Stimulated activated CD4-positive, alpha-beta T cell treated with anti-CD3 and anti-CD28 coated beads, Interleukin-2, amount 100 ng/mL, for 4 hours (primary cell): ENCODE results near the gene STYK1.
"Not testable (repeated sequence)": the region's sequence is repeated elsewhere in the genome, so short reads cannot be mapped to it uniquely, and the experiment has no call there.

Experiments
- DNase-seq: peaks from one replicate; pipeline ENCODE4 v3.0.0-alpha.2; 2020; ENCODE audit warnings: low read depth

Gene STYK1

DNA sequence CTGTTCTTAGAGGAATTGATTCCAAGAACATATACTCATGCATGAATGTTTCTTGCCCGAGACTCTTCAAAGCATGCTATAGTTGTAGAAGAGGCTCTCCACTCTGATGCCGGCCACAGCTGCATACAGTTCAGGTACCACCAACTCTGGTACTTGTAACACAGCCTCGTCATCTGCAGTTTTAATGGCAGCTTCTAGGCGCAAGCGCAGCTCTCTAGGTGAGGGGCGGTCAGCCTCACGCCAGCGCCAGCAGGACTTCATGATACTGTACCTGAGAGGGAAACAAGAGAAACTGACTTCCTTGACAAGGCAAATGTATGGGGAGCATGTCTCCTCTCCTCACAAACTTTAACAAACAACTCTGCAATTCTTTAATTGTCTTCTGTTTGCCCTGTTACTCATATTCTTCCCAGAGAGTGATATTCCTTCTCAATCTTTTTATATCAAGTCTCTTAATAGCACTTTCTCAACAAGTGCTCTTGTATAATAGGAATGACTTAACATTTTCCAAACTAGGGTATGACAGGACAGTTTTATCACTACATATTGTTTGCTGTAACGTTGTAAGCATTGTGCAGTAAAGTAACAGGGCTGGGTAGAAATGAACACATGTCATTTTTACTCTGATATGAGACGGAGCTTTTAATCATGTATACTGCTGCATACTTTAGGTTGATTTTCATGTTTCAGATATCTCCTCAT lies 53.6 kb downstream of the STYK1 start:
- DNase-seq, result no peak

DNA sequence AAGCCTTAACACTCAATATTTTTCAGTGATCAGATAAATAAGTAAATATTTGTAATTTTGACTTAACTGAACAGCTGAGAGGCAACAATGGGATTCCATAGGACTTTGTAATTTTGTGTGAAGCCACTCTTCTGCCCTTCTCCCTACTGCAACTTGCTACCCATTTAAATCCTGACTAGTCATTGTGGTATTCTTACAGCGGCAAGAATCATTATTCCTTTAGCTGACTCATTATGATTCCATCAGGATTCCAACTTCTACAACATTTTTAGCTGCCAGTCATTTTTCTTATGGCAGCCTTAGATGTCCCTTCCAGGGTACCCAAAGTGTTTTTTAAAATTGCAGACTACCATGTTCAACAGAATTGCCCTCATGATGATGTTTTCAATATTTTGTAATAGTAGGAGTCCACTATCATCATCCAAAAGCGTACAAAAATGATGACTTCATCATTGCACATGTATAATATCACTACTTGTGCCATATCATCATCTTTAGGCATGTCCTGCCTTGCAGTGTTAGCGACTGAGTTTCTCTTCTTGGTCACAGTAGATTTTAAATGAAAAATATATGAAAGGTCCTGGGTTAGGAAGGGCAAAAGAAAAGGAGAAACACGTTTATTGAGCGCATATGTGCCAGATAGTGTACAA lies 55.4 kb downstream of the STYK1 start:
- no peak for DNase-seq

DNA sequence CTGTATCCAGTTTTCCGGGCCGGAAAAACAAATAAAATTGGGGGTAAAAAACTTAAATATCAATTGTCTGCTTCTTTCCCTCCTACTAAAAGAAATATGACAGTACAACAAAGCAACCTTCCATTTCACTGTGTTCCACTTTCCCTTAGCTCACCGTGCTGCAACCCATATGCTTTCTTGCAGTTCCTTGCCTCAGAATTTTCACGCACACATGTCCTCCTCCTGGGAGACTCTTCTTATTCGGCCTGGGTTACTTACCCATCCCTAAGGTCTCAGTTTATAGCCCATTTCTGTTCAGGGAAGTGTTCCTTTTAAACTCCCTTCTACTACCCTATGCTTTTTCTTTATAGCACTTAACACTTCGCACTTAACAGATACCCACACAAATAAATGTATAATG lies 56.0 kb downstream of the STYK1 start:
- no peak for DNase-seq

DNA sequence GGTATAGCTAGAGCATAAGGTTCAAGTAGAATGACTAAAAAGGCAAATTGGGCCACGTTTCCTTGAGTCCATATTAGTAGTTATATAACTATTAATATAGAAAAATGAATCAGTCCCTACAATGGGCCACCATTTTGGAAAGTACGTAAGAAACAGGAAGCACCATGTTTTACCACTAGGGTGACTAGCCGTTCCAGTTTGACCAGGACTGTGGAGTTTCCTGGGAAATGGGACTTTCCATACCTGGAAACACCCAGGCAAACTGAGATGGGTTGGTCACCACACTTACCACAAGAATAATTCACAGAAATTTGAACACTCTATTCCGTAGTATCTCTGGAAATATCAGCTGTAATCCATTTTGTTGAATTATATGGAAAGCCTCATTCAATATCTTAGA lies 58.3 kb downstream of the STYK1 start:
- no peak for DNase-seq

DNA sequence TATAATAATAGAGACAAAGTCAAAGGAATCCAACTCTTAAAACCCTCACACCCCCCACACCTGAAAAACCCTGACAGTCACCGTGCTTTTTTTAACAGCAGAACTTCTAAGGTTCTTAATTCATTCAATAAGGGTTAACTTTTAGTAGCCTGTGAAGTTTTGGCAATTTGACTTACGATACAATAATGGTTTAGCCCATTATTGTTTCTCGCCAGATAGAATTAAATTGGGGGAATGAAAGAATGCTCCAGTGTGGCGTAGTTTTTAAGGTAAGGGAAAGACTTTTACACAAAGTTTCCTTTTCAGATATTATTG lies 59.8 kb downstream of the STYK1 start:
- no peak for DNase-seq

DNA sequence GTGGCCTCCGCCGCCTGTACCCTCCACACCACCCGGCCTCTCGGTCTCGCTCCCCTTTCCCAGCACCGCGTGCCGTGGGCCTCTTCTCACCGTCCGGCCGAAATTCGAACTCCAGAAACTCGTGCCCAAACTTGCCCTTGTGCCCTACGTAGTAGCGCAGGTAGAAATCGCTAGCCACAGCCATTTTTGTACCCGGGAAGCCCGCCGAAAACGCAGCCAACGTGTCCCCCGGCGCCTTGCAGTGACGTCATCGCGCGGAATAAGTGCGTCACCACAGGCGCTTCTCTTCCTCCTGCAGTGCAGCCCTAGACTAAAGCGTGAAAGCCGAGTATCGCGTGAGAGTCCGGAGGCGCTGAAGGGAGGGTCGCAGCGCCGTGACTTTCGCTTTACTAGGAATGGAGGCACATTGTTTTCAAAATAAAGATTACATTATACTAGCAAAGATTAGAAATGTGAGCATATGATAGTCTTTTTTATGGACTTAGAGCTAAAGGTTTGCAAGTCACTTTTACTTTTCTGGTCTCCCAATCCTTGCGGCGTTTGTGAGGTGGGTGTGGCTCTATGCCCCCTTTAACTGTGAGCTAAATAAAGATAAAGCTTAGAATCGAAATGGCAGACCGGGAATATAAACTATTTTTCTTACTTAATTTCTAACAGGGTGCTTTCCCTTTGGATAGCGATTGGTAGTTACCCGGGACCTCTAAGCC lies 60.4 kb downstream of the STYK1 start, which contains the start of gene MAGOHB:
Gene MAGOHB (minus strand): TSS at position 261 of the 707 bp plus-strand sequence. CDS start 77 bp downstream, at position 184.
- DNase-seq, result peak; percentile 97

DNA sequence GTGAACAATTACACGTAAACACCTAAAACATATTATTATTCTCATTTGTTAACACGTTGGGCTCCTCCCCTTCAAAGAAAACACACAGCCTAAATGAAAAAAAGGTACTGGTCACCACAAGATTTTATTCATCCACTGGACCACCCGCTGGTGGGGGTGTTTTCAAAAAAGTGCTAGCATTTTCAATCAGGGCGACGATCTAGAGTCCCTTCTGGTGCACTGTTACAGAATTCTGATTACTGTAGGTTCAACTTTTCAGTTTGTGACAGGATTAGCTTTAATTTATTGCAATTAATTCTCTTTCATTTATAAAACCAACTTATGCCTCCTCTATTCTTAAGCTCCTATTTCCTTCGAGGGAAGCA lies 60.9 kb downstream of the STYK1 start:
- DNase-seq, result no peak

DNA sequence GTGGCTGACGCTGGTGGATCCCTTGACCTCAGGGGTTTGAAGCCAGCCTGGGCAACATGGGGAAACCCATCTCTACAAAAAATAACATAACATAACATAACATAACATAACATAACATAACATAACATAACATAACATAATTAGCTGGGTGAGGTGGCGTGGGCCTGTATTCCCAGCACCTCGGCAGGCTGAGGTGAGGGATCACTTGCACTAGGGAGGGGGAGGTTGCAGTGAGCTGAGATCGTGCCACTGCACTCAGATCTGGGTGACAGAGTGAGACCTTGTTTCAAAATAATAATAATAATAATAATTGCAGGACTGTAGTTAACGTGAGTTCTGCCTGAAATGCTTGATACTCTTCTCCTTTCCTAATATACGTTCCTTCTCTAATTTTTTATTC lies 61.7 kb downstream of the STYK1 start:
- no peak for DNase-seq

DNA sequence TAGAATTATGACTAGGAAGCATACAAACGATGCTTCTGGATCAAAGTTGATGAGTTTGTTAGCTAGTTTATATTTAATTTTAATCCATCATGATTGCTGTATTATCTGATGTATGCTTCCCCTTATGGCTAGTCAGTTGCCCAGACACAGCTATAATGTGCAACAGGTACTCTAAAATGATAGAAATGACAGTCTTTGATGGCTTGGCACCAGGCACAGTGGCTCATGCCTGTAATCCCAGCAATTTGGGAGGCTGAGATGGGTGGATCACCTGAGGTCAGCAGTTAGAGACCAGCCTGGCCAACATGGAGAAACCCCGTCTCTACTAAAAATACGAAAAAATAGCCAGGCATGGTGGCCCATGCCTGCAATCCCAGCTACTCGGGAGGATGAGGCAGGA lies 62.6 kb downstream of the STYK1 start:
- DNase-seq, result not testable (repeated sequence)

DNA sequence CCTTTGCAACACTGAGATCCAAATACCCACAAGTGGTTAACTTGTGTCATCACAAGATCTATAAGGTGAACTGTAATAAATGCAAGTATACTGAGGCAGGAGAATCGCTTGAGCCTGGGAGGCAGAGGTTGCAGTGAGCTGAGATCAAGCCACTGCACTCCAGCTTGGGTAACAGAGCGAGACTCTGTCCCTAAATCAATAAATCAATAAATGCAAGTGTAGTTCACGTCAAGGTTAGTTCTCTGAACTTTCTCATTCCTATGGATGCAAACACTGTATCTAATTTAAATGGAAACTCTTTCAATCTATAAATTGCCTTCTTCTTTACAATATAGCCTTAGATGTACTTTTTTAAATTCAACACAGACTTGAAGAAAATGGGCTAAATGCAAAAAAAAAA lies 63.7 kb downstream of the STYK1 start:
- DNase-seq, result no peak

DNA sequence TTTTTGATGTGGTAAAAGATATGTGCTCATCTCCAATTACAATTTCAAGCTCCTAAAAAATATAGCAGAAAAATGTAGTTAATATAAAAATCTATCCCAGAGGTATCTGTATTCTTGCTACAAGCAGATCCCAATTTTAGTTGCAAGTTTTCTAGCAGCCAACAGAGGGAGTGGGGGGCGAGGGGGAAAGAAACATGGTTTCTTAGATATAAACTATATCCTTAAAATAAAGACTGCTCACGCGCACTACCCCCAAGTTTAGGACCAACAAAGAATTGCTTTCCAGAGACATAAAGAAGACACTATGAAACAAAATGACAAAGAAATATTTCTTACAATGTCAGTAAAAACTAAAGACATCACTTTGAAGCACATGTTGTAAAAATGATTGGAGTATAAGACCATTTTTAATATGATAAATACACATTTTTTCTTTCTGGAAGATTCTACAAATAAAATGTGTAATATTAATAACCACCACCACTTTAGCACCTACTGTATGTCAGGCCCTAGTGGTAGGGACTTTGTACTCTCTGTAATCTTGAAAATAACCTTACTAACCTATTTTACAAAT lies 65.9 kb downstream of the STYK1 start:
- no peak for DNase-seq

DNA sequence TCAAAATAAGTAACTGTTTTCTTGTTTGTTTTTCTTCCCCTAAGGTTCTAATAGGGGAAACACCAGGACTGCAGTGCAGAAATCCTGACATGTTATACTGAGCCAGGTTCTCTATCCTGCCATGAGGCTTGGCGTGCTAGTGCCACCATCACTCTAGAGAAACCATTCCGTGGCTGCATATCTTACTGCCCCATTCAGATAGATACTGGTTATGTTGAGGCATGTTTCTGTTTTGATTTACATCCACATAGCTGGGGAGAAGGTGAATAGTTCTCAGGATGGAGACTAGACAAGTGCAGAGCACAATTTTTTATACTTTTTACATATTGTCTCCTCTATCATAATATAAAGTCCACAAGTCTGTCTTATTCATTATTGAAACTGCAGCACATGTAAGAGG lies 72.0 kb downstream of the STYK1 start:
- DNase-seq, result no peak

DNA sequence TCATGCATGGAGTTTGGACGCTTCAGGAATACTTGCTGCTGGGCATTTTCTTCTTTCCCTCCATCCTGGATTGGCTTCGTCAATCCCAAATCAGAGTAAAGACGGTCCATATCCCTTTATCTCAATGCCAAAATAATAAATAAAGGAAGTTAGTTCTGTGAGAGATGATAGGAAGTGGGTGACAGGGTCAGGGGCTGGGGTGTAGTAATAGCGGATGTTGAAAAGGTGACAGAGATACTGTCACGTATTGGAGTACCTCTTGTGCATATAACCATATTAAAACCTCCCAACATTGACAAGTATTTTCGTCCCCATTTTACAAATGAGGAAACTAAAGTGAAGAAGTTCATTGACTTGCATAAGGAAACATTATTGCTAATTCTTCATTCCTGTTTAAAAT lies 72.9 kb downstream of the STYK1 start:
- no peak for DNase-seq

DNA sequence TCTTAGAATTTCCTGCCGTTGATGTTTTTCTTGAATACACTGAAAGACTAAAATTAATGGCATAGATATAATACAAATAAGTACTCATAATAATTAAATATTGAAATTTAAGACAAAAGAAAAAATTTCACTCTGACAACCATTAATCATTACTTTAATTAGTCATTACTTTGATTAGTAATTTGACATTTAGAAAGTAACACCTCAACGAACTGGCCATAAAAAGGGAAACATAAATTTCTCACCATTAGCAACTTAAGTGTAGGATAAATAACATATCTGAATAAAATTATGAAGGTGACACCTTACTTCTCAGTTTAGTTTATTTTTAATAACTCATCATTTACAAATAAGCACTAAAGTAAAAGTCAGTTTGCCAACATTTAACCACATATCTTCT lies 78.0 kb downstream of the STYK1 start:
- no peak for DNase-seq

DNA sequence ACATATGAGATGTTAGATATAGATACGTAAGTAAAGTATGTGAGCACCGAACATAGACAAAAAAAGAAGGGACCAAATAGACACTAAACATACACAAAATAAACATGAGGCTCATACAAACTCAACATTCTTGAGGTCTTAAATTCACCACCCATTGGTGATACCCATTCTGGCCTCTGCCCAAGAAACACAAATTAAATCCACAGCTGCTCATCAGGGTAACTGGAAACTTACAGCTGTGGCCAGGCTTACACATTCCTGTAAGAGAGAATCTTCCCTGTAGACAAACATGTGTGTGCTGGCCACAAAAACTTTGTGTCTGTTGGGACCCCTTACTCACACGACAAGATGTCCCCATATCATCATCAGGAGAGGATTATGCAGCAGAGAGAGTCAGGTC lies 82.9 kb downstream of the STYK1 start:
- no peak for DNase-seq

DNA sequence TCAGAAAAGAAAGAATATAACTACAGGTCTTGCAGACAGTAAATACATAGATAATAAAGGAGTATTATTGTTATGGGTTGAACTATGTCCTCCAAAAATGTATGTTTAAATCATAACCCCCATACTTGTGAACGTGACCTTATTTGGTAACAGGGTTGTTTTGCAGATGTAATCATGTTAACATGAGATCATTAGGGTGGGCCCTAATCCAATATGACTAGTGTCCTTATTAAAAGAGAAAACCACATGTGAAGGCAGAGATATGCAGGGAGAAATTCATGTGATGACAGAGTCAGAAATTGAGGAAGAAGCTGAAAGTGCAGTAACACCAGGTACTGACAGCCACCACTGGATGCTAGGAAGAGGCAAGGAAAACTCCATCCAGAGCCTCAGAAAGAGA lies 89.4 kb downstream of the STYK1 start:
- no peak for DNase-seq

DNA sequence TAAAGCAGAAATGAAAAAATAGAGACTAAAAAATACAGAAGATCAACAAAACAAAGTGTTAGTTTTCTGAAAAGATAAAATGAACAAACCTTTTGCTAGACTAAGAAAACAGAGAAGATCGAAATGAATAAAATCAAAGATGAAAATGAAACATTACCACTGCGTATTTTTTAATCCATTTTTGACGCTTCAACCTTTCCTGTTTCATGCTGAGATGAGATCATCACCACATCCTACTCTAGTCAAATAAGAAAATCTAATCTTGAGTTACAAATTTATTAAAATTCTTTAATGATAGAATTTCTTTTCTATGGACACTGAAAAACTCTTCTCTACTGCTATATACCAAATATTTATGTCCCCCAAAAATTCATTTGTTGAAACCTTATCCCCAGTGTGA lies 91.1 kb downstream of the STYK1 start:
- DNase-seq, result no peak

DNA sequence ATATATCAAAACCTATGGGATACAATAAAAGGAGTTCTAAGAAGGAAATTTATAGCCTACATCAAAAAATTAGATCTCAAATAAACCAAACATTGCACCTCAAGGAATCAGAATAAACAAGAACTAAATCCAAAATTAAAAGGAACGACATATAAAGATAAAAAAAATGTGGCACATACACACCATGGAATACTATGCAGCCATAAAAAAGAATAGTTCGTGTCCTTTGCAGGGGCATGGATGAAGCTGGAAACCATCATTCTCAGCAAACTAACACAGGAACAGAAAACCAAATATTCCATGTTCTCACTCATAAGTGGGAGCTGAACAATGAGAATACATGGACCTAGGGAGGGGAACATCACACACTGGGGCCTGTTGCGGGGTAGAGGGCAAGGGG lies 91.7 kb downstream of the STYK1 start:
- not testable (repeated sequence) for DNase-seq

DNA sequence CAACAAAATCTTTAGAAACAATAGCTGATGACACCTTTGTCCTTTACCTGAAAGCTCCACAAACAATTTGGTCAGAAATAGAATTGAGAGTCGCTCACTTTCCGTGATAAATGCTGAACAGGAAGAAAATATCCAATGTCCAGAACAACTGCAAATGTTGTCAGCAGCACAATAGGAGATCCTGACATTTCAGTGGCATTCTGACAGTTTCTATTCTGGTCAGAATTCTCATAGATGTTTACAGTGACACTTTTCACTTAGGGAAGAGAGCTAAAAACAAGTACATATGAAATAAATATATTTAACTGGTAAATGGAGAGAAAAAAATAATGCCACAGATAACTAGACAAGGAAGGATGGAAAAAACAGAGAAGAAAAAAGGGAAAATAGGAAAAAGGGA lies 99.5 kb downstream of the STYK1 start:
- DNase-seq, result no peak

DNA sequence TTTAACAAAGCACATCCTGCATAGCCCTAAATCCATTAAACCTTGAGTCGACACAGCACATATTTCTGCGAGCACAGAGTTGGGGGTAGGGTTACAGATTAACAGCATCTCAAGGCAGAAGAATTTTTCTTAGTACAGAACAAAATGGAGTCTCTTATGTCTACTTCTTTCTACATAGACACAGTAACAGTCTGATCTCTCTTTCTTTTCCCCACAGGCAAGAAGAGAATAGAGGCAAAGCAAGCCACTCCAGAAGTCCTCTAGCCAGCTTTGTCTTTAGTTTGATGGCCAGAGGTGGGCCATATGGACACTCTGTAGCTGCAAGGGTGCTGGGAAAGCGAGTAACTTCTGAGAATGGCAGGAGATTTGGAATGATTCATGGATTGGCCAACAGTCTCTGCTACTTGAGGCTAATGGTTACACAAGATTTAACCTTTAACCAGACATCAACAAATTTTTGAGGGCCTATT lies 101.8 kb downstream of the STYK1 start:
- not testable (repeated sequence) for DNase-seq

DNA sequence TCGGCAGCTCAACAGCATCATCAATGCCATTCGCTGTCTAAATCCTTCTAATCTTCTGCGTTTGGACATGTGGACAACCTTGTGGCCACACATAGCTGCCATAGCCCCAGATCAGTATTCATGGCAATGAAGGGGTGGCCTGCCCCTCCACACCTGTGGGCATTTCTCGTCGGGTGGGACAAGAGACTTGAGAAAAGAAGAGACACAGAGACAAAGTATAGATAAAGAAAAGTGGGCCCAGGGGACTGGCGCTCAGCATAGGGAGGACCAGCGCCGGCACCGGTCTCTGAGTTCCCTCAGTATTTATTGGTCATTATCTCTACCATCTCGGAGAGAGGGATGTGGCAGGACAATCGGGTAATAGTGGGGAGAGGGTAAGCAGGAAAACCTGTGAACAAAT lies 102.7 kb downstream of the STYK1 start:
- DNase-seq, result no peak
